Measurements from ENCODE around the gene MCTP2. TPM values are rescaled to one million over a fixed set of nuclear protein-coding genes. Genes with fewer than 3 reads are reported as not detected.

Gene MCTP2
- total RNA-seq, 1 experiment from 2014 or later: 1.3 TPM

DNA sequence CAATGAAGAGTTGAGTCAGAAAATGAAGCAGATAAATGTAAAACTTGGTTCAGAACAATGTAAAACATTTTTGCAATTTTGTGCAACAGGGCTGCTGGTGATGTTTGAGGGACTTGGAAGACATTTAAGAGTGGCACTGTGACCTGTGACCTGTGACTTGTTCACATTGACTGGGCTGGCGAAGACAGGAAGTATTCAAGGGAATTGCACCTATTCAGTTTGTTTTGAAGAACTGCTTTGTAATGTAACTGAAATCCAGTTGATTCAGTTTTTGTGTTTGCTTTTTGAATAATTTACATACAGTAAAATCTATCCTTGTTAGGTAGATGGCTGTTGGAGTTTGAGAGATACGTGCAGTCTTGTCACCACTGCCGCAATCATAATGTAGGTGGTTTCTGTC, 35.4 kb downstream of the MCTP2 start:
- H2BK20ac ChIP-seq (ENCODE audit: low read depth, low read length, poor library complexity, severe bottlenecking): no peak overlapping the region
- H3K27ac Mint-ChIP-seq: no peak overlapping the region
- no peak for DNase-seq
- H3K9me3 Mint-ChIP-seq: peaks cover 2% of the 10 kb centered on the region in 2 experiments; a peak in 2 of 5 replicates
- TF ChIP-seq, protein P1, sequence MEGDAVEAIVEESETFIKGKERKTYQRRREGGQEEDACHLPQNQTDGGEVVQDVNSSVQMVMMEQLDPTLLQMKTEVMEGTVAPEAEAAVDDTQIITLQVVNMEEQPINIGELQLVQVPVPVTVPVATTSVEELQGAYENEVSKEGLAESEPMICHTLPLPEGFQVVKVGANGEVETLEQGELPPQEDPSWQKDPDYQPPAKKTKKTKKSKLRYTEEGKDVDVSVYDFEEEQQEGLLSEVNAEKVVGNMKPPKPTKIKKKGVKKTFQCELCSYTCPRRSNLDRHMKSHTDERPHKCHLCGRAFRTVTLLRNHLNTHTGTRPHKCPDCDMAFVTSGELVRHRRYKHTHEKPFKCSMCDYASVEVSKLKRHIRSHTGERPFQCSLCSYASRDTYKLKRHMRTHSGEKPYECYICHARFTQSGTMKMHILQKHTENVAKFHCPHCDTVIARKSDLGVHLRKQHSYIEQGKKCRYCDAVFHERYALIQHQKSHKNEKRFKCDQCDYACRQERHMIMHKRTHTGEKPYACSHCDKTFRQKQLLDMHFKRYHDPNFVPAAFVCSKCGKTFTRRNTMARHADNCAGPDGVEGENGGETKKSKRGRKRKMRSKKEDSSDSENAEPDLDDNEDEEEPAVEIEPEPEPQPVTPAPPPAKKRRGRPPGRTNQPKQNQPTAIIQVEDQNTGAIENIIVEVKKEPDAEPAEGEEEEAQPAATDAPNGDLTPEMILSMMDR (conservative IDR thresholded peaks at IDR 0.05): no peak
- H3K4ac ChIP-seq (ENCODE audit: low read depth, low read length): no peak overlapping the region
- no peaks in the 10 kb centered on the region; a peak in 1 of 7 replicates for H3K36me3 Mint-ChIP-seq (ENCODE audit: insufficient read depth in 1 of 3, low read depth in 3 of 3)
- H3K9me3 ChIP-seq (ENCODE audit: control insufficient read depth, low read depth, low read length): no peaks in the 10 kb centered on the region
- no peaks in the 10 kb centered on the region for H4K20me1 ChIP-seq (ENCODE audit: control insufficient read depth, insufficient read depth, insufficient read length)
- no peaks in the 10 kb centered on the region for H3K79me1 ChIP-seq (ENCODE audit: insufficient read depth, low read depth, low read length, poor library complexity, severe bottlenecking)
- H3K27ac ChIP-seq (ENCODE audit: insufficient read length, low read depth, low read length): no peak overlapping the region
- H3K4me1 ChIP-seq (ENCODE audit: insufficient read depth, low read length): no peaks in the 10 kb centered on the region
- no CpG with 5 or more reads among the region's 3 CpGs for WGBS (ENCODE audit: extremely low coverage, insufficient read length, low lambda C conversion rate)
- no peak overlapping the region for H3K14ac ChIP-seq (ENCODE audit: insufficient read depth, low read length)
- no peak overlapping the region for H4K8ac ChIP-seq (replicated peaks; ENCODE audit: insufficient read length, low read depth, low read length)
- H3K18ac ChIP-seq (ENCODE audit: insufficient read length, low read depth, low read length): no peak overlapping the region
- H3T11ph ChIP-seq (ENCODE audit: low read length): no peak overlapping the region
- no peak overlapping the region for H3K9ac ChIP-seq (ENCODE audit: extremely low read depth, insufficient read length, low read length)
- no peaks in the 10 kb centered on the region for H3K23me2 ChIP-seq (ENCODE audit: insufficient read length, low read depth, low read length, poor library complexity, severe bottlenecking)
- no peak overlapping the region for H3K4me2 ChIP-seq (ENCODE audit: insufficient read depth, insufficient read length, low read length)
- H3K79me2 ChIP-seq (ENCODE audit: insufficient read depth, low read length): no peaks in the 10 kb centered on the region
- no peaks in the 10 kb centered on the region for H3K27me3 Mint-ChIP-seq (ENCODE audit: low read depth)
- H3K4me3 Mint-ChIP-seq: no peak overlapping the region
- no peak overlapping the region for H2AK5ac ChIP-seq (ENCODE audit: insufficient read length, low read length)
- no peak overlapping the region for H3K23ac ChIP-seq (ENCODE audit: insufficient read length, low read depth, low read length)
- no peak overlapping the region for H3K56ac ChIP-seq (ENCODE audit: insufficient read length, low read depth, low read length)
- no peaks in the 10 kb centered on the region for H3K27me3 ChIP-seq (ENCODE audit: insufficient read depth, low read length)
- no peak overlapping the region for H2BK120ac ChIP-seq (ENCODE audit: low read depth, low read length, poor library complexity, severe bottlenecking)
- H2BK12ac ChIP-seq (ENCODE audit: insufficient read length, low read depth, low read length): no peak overlapping the region
- H4K5ac ChIP-seq (ENCODE audit: insufficient read length, low read depth, low read length): no peak overlapping the region
- no peak overlapping the region for H2BK15ac ChIP-seq (ENCODE audit: low read depth, low read length)
- H3K4me1 Mint-ChIP-seq: no peaks in the 10 kb centered on the region
- no peak overlapping the region for H2AFZ ChIP-seq (ENCODE audit: low read length)
- H2BK5ac ChIP-seq (ENCODE audit: insufficient read length, low read length): no peak overlapping the region
- H4K91ac ChIP-seq (ENCODE audit: insufficient read length, low read depth, low read length): no peak overlapping the region

Data from H9 (cell line).